Measurements from ENCODE around the gene MDFIC2.

- no peak for TF ChIP-seq POLR2A (IDR thresholded peaks at IDR 0.05)
- TF ChIP-seq CTCF (IDR thresholded peaks at IDR 0.05): no peak
Measured at GRCh38 chr3:70306736-70307135, 5.7 kb downstream of the MDFIC2 start.

Measured in testis (tissue), 2 donors.